Neural progenitor cell (in vitro differentiated cells): Measurements from ENCODE around the gene LIMA1. TPM values are rescaled to one million over a fixed set of nuclear protein-coding genes. Genes with fewer than 3 reads are reported as not detected.

Source experiments
- DNase-seq: peaks from one replicate; pipeline ENCODE4 v3.0.0-alpha.2; 2016; ENCODE audit warnings: low spot score
- H2AFZ ChIP-seq: fragments of 200-600 bp; sonication (generic); replicated peaks from 2 replicates; pipeline ENCODE4 v1.6.1; 2016; ENCODE audit warnings: antibody characterized with exemption
- H3F3A ChIP-seq: fragments of 200-600 bp; sonication (generic); 2 replicates; pipeline ENCODE4 v1.6.1; 2016; ENCODE audit warnings: antibody characterized with exemption, low read depth
- H3K27ac ChIP-seq: fragments of 200-600 bp; sonication (generic); 2 replicates; pipeline ENCODE4 v1.5.1; 2016; ENCODE audit warnings: mild to moderate bottlenecking
- H3K27me3 ChIP-seq: fragments of 200-600 bp; sonication (generic); 2 replicates; pipeline ENCODE4 v1.6.1; 2016; ENCODE audit warnings: mild to moderate bottlenecking, moderate library complexity
- H3K36me3 ChIP-seq: fragments of 200-600 bp; sonication (generic); 2 replicates; pipeline ENCODE4 v1.5.1; 2016
- H3K4me1 ChIP-seq: fragments of 200-600 bp; sonication (generic); 2 replicates; pipeline ENCODE4 v1.6.1; 2016; ENCODE audit warnings: mixed run types
- H3K4me2 ChIP-seq: fragments of 200-600 bp; sonication (generic); 2 replicates; pipeline ENCODE4 v1.6.1; 2016
- H3K4me3 ChIP-seq: fragments of 200-600 bp; sonication (generic); 2 replicates; pipeline ENCODE4 v1.5.1; 2016
- H3K79me2 ChIP-seq: fragments of 200-600 bp; sonication (generic); 2 replicates; pipeline ENCODE4 v1.6.1; 2016; ENCODE audit warnings: low read depth
- H3K9ac ChIP-seq: fragments of 200-600 bp; sonication (generic); 2 replicates; pipeline ENCODE4 v1.6.1; 2016
- H3K9me3 ChIP-seq: fragments of 200-600 bp; sonication (generic); 2 replicates; pipeline ENCODE4 v1.5.1; 2016; ENCODE audit warnings: low read depth
- H4K20me1 ChIP-seq: fragments of 200-600 bp; sonication (generic); 2 replicates; pipeline ENCODE4 v1.6.1; 2016; ENCODE audit warnings: low read depth
- H3K27ac Mint-ChIP-seq: 3 replicates; pipeline ENCODE4 v1.8.0; 2021; ENCODE audit warnings: mixed read lengths
- H3K27me3 Mint-ChIP-seq: 2 replicates; pipeline ENCODE4 v1.8.0; 2022; ENCODE audit warnings: low read depth, mild to moderate bottlenecking, inconsistent platforms, moderate library complexity, mixed read lengths; ENCODE audit not compliant: insufficient read depth
- H3K36me3 Mint-ChIP-seq: 3 replicates; pipeline ENCODE4 v1.8.0; 2021; ENCODE audit warnings: mixed read lengths
- H3K4me1 Mint-ChIP-seq: 3 replicates; pipeline ENCODE4 v1.8.0; 2021; ENCODE audit warnings: mixed read lengths
- H3K4me3 Mint-ChIP-seq: 3 replicates; pipeline ENCODE4 v1.8.0; 2021; ENCODE audit warnings: mild to moderate bottlenecking, moderate library complexity, mixed read lengths
- H3K9me3 Mint-ChIP-seq: 3 replicates; pipeline ENCODE4 v1.8.0; 2020; ENCODE audit warnings: mixed read lengths
- CTCF ChIP-seq: fragments of 200-600 bp; sonication (generic); IDR thresholded peaks from 2 replicates; pipeline ENCODE4 v1.5.1; 2017; ENCODE audit warnings: antibody characterized with exemption, mild to moderate bottlenecking
- EZH2 ChIP-seq: fragments of 200-600 bp; sonication (generic); IDR thresholded peaks from 2 replicates; pipeline ENCODE4 v1.6.1; 2017; ENCODE audit warnings: antibody characterized with exemption, mild to moderate bottlenecking, moderate library complexity
- EZH2phosphoT487 ChIP-seq: fragments of 200-600 bp; sonication (generic); IDR thresholded peaks from 2 replicates; pipeline ENCODE4 v1.6.1; 2017; ENCODE audit warnings: antibody characterized with exemption
- total RNA-seq: library from RNA; depleted of rRNA; stranded (reverse); fragments of >200 nt; gene quantifications from 2 replicates; pipeline ENCODE4 v1.2.3, GENCODE V29; 2015; ENCODE audit warnings: low replicate concordance

LIMA1 gene
- total RNA-seq, 1 donor from 2014 or later = 25.0 TPM

GRCh38 chr12:50257236-50258166 is 25.8 kb downstream of the LIMA1 start:
- H3F3A ChIP-seq = no peaks in the 10 kb centered on the region
- no peaks in the 10 kb centered on the region for H3K36me3 ChIP-seq
- Mint-ChIP-seq H3K36me3 (no peaks in the 10 kb centered on the region), H3K4me1 (no peaks in the 10 kb centered on the region), H3K9me3 (no peaks in the 10 kb centered on the region), H3K27me3 (no peaks in the 10 kb centered on the region), H3K4me3 (no peak overlapping the region), H3K27ac (no peak overlapping the region)
- DNase-seq = no peak
- H4K20me1 ChIP-seq = no peaks in the 10 kb centered on the region
- no peaks in the 10 kb centered on the region for H3K79me2 ChIP-seq
- H3K9me3 ChIP-seq = no peaks in the 10 kb centered on the region
- no peak overlapping the region for H3K4me2 ChIP-seq
- no peaks in the 10 kb centered on the region for H3K27me3 ChIP-seq
- no peaks in the 10 kb centered on the region for H3K4me1 ChIP-seq
- H3K4me3 ChIP-seq = no peak overlapping the region
- no peak overlapping the region for H2AFZ ChIP-seq
- no peak for TF ChIP-seq EZH2
- TF ChIP-seq EZH2phosphoT487 = no peak
- TF ChIP-seq CTCF = no peak
- no peak overlapping the region for H3K9ac ChIP-seq
- H3K27ac ChIP-seq = no peak overlapping the region

GRCh38 chr12:50256761-50257160 is 26.6 kb downstream of the LIMA1 start:
- DNase-seq = no peak
- Histone ChIP-seq H3K9me3 (no peaks in the 10 kb centered on the region), H4K20me1 (no peaks in the 10 kb centered on the region), H3K4me2 (no peak overlapping the region), H3F3A (no peaks in the 10 kb centered on the region), H3K27ac (no peak overlapping the region), H3K9ac (no peak overlapping the region), H3K79me2 (no peaks in the 10 kb centered on the region), H2AFZ (no peak overlapping the region), H3K4me3 (no peak overlapping the region), H3K36me3 (no peaks in the 10 kb centered on the region), H3K27me3 (no peaks in the 10 kb centered on the region), H3K4me1 (no peaks in the 10 kb centered on the region)
- no peak overlapping the region for H3K27ac Mint-ChIP-seq
- TF ChIP-seq CTCF (no peak), EZH2 (no peak), EZH2phosphoT487 (no peak)
- H3K4me1 Mint-ChIP-seq = no peaks in the 10 kb centered on the region
- no peaks in the 10 kb centered on the region for H3K9me3 Mint-ChIP-seq
- no peaks in the 10 kb centered on the region for H3K36me3 Mint-ChIP-seq
- H3K4me3 Mint-ChIP-seq = no peak overlapping the region
- no peaks in the 10 kb centered on the region for H3K27me3 Mint-ChIP-seq

GRCh38 chr12:50252977-50253602 is 30.2 kb downstream of the LIMA1 start:
- Histone ChIP-seq H3K27me3 (no peaks in the 10 kb centered on the region), H3F3A (no peaks in the 10 kb centered on the region), H3K9ac (no peak overlapping the region), H3K4me3 (no peak overlapping the region), H3K4me1 (no peaks in the 10 kb centered on the region), H2AFZ (no peak overlapping the region), H4K20me1 (no peaks in the 10 kb centered on the region), H3K27ac (no peak overlapping the region), H3K9me3 (no peaks in the 10 kb centered on the region), H3K4me2 (no peak overlapping the region), H3K36me3 (no peaks in the 10 kb centered on the region), H3K79me2 (no peaks in the 10 kb centered on the region)
- Mint-ChIP-seq H3K27me3 (no peaks in the 10 kb centered on the region), H3K9me3 (no peaks in the 10 kb centered on the region), H3K36me3 (no peaks in the 10 kb centered on the region), H3K4me1 (no peaks in the 10 kb centered on the region), H3K4me3 (no peak overlapping the region), H3K27ac (no peak overlapping the region)
- no peak for TF ChIP-seq CTCF
- TF ChIP-seq EZH2phosphoT487 = no peak
- no peak for TF ChIP-seq EZH2
- DNase-seq = no peak
